Tibial artery (tissue), 4 donors: Measurements from ENCODE around the gene KRTAP10-9.

Experiments used
- DNase-seq, 2 donors: peaks; one replicate each; pipeline ENCODE4 v3.0.0-alpha.2; 2019
- H3K27ac ChIP-seq, 2 donors: fragments of 200-600 bp; sonication (generic) in 1 of 2; 1 replicate in 1 of 2; 2 replicates in 1 of 2; pipeline ENCODE4 v1.5.1; 2018 to 2019; ENCODE audit warnings: mild to moderate bottlenecking in 1 of 2
- H3K27me3 ChIP-seq, 2 donors: fragments of 200-600 bp; sonication (generic) in 1 of 2; one replicate each; pipeline versions ENCODE4 v1.5.1 to v1.6.0; 2016 to 2019
- H3K36me3 ChIP-seq, 3 donors: fragments of 200-600 bp; sonication (generic) in 2 of 3; one replicate each; pipeline ENCODE4 v1.5.1; 2016 to 2019; ENCODE audit warnings: mild to moderate bottlenecking in 2 of 3
- H3K4me1 ChIP-seq, 4 donors: fragments of 200-600 bp; sonication (generic) in 2 of 4; 1 replicate in 3 of 4; 2 replicates in 1 of 4; pipeline ENCODE4 v1.5.1; 2016 to 2019
- H3K4me3 ChIP-seq, 2 donors: fragments of 200-600 bp; sonication (generic) in 1 of 2; 1 replicate in 1 of 2; 2 replicates in 1 of 2; pipeline ENCODE4 v1.5.1; 2018 to 2019; ENCODE audit warnings: mild to moderate bottlenecking in 2 of 2
- H3K9me3 ChIP-seq, 3 donors: fragments of 200-600 bp; sonication (generic) in 1 of 3; one replicate each; pipeline ENCODE4 v1.5.1; 2016 to 2019
- intact Hi-C: fragments of 100-400 bp; cut with DNase I; formaldehyde crosslinking; loops from one replicate; pipeline ENCODE4 v1.15.0; 2023; ENCODE audit warnings: low total_unique reads
- TF ChIP-seq, protein P1 (sequence below), 2 experiments: fragments of 200-600 bp in 1 of 2; fragments of 450-650 bp in 1 of 2; IDR thresholded peaks; one replicate each; pipeline ENCODE4 v1.5.1; 2017 to 2019; ENCODE audit warnings: antibody characterized with exemption in 2 of 2, mild to moderate bottlenecking in 1 of 2, moderate library complexity in 1 of 2

The KRTAP10-9 gene

DNA sequence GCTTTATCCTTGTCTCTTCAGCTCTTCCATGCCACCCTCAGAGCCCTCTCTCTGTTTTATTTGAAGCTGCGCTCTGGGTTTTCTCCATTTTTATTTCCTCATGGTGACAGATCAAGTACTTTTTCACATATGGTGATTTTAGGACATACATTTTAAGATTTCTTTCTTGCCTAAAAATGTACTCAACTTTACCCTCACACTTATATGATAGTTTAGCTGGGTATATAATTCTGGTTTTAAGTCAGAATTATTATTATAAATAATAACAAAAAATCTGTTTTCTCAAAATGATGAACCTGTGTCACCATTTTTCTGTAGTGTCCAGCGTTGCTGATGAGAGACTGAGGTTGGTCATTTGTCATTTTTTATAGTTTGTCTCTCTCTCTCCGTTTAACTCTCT is 45.7 kb upstream of the KRTAP10-9 start:
- TF ChIP-seq, protein P1, sequence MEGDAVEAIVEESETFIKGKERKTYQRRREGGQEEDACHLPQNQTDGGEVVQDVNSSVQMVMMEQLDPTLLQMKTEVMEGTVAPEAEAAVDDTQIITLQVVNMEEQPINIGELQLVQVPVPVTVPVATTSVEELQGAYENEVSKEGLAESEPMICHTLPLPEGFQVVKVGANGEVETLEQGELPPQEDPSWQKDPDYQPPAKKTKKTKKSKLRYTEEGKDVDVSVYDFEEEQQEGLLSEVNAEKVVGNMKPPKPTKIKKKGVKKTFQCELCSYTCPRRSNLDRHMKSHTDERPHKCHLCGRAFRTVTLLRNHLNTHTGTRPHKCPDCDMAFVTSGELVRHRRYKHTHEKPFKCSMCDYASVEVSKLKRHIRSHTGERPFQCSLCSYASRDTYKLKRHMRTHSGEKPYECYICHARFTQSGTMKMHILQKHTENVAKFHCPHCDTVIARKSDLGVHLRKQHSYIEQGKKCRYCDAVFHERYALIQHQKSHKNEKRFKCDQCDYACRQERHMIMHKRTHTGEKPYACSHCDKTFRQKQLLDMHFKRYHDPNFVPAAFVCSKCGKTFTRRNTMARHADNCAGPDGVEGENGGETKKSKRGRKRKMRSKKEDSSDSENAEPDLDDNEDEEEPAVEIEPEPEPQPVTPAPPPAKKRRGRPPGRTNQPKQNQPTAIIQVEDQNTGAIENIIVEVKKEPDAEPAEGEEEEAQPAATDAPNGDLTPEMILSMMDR (IDR thresholded peaks at IDR 0.05): no peak
- H3K4me1 ChIP-seq: no peaks in the 10 kb centered on the region
- no peak for DNase-seq
- H3K36me3 ChIP-seq: no peaks in the 10 kb centered on the region
- intact Hi-C loops: no loop called here
- peaks cover 0 to 43% (median 30%) of the 10 kb centered on the region in 3 donors for H3K9me3 ChIP-seq
- H3K4me3 ChIP-seq: no peak overlapping the region
- H3K27me3 ChIP-seq: peaks cover 0 to 23% of the 10 kb centered on the region in 2 donors
- no peak overlapping the region for H3K27ac ChIP-seq

DNA sequence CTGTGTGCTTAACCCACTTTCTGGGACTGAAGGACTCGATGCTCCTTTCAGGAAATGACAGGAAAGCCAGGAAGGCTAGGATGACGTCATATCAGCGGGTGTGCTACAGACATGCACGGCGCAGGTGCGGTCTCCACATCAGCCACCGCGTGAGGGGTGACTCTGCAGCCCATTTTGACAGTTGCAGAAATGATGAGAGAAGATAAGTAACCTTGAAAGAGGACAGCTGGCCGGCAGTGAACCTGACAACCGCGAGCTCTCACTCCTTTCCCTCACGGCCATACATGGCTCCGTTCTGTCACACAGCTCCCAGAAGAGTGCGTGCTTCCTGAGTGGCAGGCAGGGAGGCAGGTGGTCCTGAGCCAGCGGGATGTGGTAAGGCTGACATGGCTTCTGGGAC is 44.8 kb upstream of the KRTAP10-9 start:
- DNase-seq: peak in 1 of 2 donors; percentile 37
- intact Hi-C loops: no loop called here
- Histone ChIP-seq H3K27ac (no peak overlapping the region), H3K4me1 (no peaks in the 10 kb centered on the region), H3K36me3 (no peaks in the 10 kb centered on the region), H3K27me3 (peaks cover 0 to 27% of the 10 kb centered on the region in 2 donors), H3K4me3 (no peak overlapping the region), H3K9me3 (peaks cover 0 to 35% (median 30%) of the 10 kb centered on the region in 3 donors)
- TF ChIP-seq, protein P1 (IDR thresholded peaks at IDR 0.05): no peak

DNA sequence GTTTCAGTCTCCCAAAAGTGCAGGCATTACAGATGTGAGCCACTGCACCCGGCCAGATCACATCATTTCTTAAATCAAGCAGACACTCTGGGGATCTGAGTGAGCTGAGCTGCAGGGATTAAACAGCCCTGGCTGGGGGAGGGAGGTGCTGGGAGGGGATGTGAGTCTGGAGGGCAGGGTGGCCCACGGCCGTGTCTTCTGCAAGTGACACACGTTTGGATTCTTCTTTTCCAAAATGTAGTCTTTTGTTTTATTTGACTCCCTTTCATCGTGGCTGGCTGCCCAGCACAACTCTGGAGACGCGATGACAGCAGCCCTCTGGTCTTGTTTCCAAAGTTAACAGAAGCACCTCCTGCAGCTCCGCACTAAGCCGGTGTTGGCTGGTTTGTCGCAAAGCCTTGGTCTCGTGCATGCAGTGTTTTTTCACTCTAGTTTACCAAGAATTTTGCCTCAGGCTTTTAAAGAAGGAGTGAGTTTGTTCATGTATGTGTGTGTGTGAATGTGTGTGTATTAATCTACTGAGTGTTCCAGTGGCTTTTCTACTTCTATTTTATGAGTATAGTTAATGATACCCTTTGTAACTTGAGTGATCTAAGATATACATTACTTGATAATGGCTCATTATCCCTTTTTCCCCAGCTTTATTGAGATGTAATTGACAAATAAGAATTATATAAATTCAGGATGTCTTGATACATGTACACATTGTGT is 43.6 kb upstream of the KRTAP10-9 start:
- DNase-seq: no peak
- no peaks in the 10 kb centered on the region for H3K4me1 ChIP-seq
- peaks cover 0 to 27% of the 10 kb centered on the region in 2 donors for H3K27me3 ChIP-seq
- no peak overlapping the region for H3K4me3 ChIP-seq
- intact Hi-C loops: no loop called here
- H3K36me3 ChIP-seq: no peaks in the 10 kb centered on the region
- H3K9me3 ChIP-seq: peaks cover 0 to 30% (median 24%) of the 10 kb centered on the region in 3 donors
- no peak overlapping the region for H3K27ac ChIP-seq
- TF ChIP-seq, protein P1 (IDR thresholded peaks at IDR 0.05): no peak

DNA sequence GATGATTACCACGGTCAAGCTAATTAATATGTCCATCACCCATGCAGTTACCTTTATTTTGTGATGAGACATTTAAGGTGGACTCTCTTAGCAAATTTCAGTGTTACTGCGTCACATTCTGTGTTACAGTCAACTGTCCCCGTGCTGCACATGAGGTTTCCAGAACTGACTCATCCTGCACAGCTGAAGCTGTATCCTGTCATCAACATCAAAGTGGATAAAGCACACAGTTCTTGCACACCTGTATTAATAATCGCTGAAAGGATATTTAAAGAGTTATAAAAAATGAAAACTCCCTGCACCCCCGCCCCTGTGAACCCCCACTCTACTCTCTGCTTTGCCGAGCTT is 43.1 kb upstream of the KRTAP10-9 start:
- Histone ChIP-seq H3K9me3 (peaks cover 0 to 30% (median 24%) of the 10 kb centered on the region in 3 donors), H3K27ac (no peak overlapping the region), H3K36me3 (no peaks in the 10 kb centered on the region), H3K4me1 (no peaks in the 10 kb centered on the region), H3K27me3 (peaks cover 0 to 27% of the 10 kb centered on the region in 2 donors), H3K4me3 (no peak overlapping the region)
- intact Hi-C loops: no loop called here
- no peak for DNase-seq
- TF ChIP-seq, protein P1 (IDR thresholded peaks at IDR 0.05): no peak

DNA sequence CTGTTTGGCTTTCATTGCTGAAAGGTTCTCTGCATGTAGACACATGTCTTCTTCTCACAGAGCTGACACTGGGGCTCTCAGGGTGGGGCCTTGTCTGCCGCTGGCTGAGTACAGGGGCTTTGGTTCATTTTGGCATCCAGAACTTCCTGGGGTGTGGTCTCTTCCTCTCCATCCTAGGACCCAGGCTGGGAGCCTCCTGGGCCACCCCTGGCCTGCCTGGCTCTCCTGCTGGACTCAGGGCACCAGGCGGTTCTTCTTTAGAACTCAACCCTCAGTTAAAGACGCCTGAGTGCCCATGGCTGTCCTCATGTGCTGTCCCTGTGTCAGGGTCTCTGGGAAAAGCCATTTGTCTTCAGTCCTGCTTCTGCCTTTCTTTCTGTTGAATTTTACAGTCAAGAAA is 41.0 kb upstream of the KRTAP10-9 start:
- intact Hi-C loops: no loop called here

More for the DNA sequence above, 41.0 kb upstream of the KRTAP10-9 start:
- TF ChIP-seq, protein P1 (IDR thresholded peaks at IDR 0.05): no peak
- Histone ChIP-seq H3K9me3 (peaks cover 0 to 16% (median 15%) of the 10 kb centered on the region in 3 donors), H3K4me3 (no peak overlapping the region), H3K27me3 (peaks cover 0 to 37% of the 10 kb centered on the region in 2 donors), H3K27ac (no peak overlapping the region), H3K4me1 (no peaks in the 10 kb centered on the region), H3K36me3 (no peaks in the 10 kb centered on the region)
- DNase-seq: no peak
